ENCODE data around the gene ZFP62.

GRCh38 chr5:180872419-180872818 lies 11.3 kb upstream of the ZFP62 start:
- no peak for TF ChIP-seq CTCF (IDR thresholded peaks at IDR 0.05; ENCODE audit: insufficient read depth, low read depth, low read length)
- no peak for TF ChIP-seq EZH2 (IDR thresholded peaks at IDR 0.05; ENCODE audit: insufficient read depth, low read length)

Measured in astrocyte (in vitro differentiated cells and primary cell).